ENCODE results near the gene ACTG1. TPM values are rescaled to one million over a fixed set of nuclear protein-coding genes. Genes with fewer than 3 reads are reported as not detected.
A peak's percentile ranks its signal among the peaks of the same experiment; 100 is the strongest.

Gene ACTG1
- total and polyA plus RNA-seq, 9 of the 15 experiments (the other 6 are each of a cell fraction or from before 2014, with no cell fraction given), result 224 to 1,775 (median 568) TPM

DNA sequence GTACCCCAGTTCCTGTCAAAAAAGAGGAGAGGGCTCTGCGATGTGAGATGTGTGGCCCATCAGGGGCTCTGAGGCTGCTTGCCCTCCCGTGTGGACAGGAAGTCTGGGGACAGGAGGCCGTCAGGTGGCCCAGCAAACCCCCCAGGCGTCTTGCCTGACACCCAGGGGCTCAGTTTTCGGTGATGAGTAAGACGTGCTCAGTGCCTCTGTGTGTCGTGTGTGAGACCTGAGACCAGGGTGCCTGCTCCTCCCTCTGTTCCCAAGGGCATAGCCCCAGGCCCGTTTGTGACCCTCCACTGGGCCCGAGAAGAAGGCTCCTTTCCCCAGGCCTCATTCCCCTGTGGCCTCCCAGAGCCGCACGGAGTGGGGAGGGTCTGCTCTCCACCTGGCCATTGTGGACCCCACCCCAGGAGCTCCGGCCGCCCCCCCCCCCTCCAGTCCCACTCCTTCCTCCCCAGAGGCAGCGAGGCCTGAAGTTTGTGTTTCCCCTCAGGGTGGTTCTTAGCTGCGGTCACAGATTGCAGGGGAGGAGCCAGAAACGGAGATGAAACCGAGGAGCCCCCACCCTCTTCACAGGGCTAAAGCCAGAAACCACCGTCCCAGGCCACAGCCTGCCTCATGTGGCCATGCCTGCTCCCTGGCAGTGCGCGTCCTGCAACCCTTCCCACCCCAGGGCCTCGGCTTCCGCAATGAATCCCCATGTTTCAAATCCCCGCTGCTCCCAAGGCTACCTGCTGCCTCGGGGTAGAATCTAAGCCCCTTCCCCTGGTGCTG, 4.9 kb upstream of the ACTG1 start (continued):
- TF ChIP-seq IFI16 (CRISPR knock-in tag; IDR thresholded peaks at IDR 0.05), result no peak
- no peak for TF ChIP-seq MCM3 (IDR thresholded peaks at IDR 0.05)
- no peak for TF ChIP-seq ZNF551 (CRISPR knock-in tag; IDR thresholded peaks at IDR 0.05)
- TF ChIP-seq RBM34 (IDR thresholded peaks at IDR 0.05; ENCODE audit: borderline replicate concordance, insufficient read depth, low read length), result no peak
- no peak for TF ChIP-seq POLR2H (tag; IDR thresholded peaks at IDR 0.05; ENCODE audit: low read depth)
- TF ChIP-seq, protein P1, sequence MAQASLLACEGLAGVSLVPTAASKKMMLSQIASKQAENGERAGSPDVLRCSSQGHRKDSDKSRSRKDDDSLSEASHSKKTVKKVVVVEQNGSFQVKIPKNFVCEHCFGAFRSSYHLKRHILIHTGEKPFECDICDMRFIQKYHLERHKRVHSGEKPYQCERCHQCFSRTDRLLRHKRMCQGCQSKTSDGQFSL (CRISPR knock-in tag; IDR thresholded peaks at IDR 0.05), result no peak
- TF ChIP-seq, protein P1 (tag; IDR thresholded peaks at IDR 0.05), result no peak
- no peak for TF ChIP-seq NR2C1 (IDR thresholded peaks at IDR 0.05)
- no peak for TF ChIP-seq NR2C1 (tag; IDR thresholded peaks at IDR 0.05)

DNA sequence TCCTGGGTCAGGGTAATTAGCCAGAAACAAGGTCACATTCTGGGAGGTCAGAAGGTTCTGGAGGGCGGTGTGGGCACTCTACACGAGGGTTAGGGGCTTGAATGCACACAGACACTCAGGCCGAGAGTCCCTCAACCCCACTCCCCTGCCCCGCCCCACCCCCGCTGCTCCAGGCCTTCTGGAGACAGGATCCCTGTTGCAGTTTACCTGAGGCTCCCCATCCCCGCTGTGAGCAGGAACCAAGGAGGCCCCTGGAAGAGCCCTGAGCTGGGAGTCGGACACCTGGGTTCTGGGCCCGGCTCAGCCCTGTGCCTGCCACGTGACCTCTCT, 4.4 kb upstream of the ACTG1 start:
- CTCF ChIA-PET (ENCODE audit: low intra/inter-chr PET ratio), result no interaction called here
- Histone ChIP-seq H3K9me1 (ENCODE audit: control insufficient read depth, insufficient read depth, low read length) (no peaks in the 10 kb centered on the region), H4K20me1 (replicated peaks; ENCODE audit: control insufficient read depth, insufficient read depth, low read length) (peaks cover 3% of the 10 kb centered on the region), H3K4me3 (no peak overlapping the region), H3K9me3 (replicated peaks; ENCODE audit: control insufficient read depth, insufficient read depth, low read depth, low read length) (no peaks in the 10 kb centered on the region), H3K27ac (ENCODE audit: extremely low read depth, low read depth, low read length) (no peak overlapping the region), H3K36me3 (ENCODE audit: control insufficient read depth, insufficient read depth, low read length) (peaks cover 4% of the 10 kb centered on the region; the same call in 1 of the 3 replicates), H2AFZ (ENCODE audit: low read depth, low read length) (no peak overlapping the region), H3K4me2 (ENCODE audit: insufficient read depth, low read length) (no peak overlapping the region), H3K27me3 (ENCODE audit: control insufficient read depth in 2 of 2, insufficient read depth in 2 of 2, low read length in 2 of 2) (no peaks in the 10 kb centered on the region), H3K9ac (ENCODE audit: insufficient read depth in 1 of 2, low read depth in 2 of 2, low read length in 2 of 2) (peak overlapping the region in 1 of 2 experiments; percentile 74; a peak in 2 of 4 replicates), H3K79me2 (ENCODE audit: control insufficient read depth, insufficient read depth, low read length) (peaks cover 7% of the 10 kb centered on the region), H3K4me1 (replicated peaks in 1 of 2; ENCODE audit: control insufficient read depth in 2 of 2, insufficient read depth in 2 of 2, low read length in 2 of 2) (peaks cover 12 to 71% of the 10 kb centered on the region in 2 experiments; a peak in 4 of 5 replicates)
- 65% methylated on average over 7 of the region's 9 CpGs for WGBS (ENCODE audit: insufficient coverage, low coverage, missing lambda C conversion rate)
- no peak for ATAC-seq
- in situ Hi-C loops (cut with MboI), result no loop called here
- no peak for FAIRE-seq
- DNase-seq (ENCODE audit: extremely low read depth in 1 of 4, low spot score in 3 of 4), result no peak
- BruUV-seq (replicated peaks), result no TSS peak
- POLR2A ChIA-PET, result no interaction called here
- intact Hi-C loops (cut with micrococcal nuclease), result no loop called here
- TF ChIP-seq ZMIZ1 (IDR thresholded peaks at IDR 0.05; ENCODE audit: low read depth in 2 of 2, low read length in 2 of 2), result no peak
- TF ChIP-seq POLR2G (IDR thresholded peaks at IDR 0.05; ENCODE audit: low read depth, low read length), result 0 out of 2 replicates have a peak, but pooled peaks have one; percentile 3
- no peak for TF ChIP-seq ELF1 (tag; IDR thresholded peaks at IDR 0.05)

Measured in K562 (cell line).